Testis (tissue), 3 donors: ENCODE measurements around the gene ARSJ. TPM values are rescaled to one million over a fixed set of nuclear protein-coding genes. Genes with fewer than 3 reads are reported as not detected.

Source experiments
- DNase-seq: peaks from one replicate; pipeline ENCODE4 v3.0.0-alpha.2; 2019
- H3K27ac ChIP-seq, 2 donors: fragments of 200-600 bp; sonication (generic); one replicate each; pipeline ENCODE4 v1.5.1; 2019
- H3K27me3 ChIP-seq: fragments of 200-600 bp; sonication (generic); one replicate; pipeline ENCODE4 v1.5.1; 2019
- H3K36me3 ChIP-seq: fragments of 200-600 bp; sonication (generic); one replicate; pipeline ENCODE4 v1.5.1; 2017; ENCODE audit warnings: low read depth; ENCODE audit errors: missing control alignments
- H3K4me1 ChIP-seq: fragments of 200-600 bp; sonication (generic); one replicate; pipeline ENCODE4 v1.5.1; 2019
- H3K4me3 ChIP-seq, 2 donors: fragments of 200-600 bp; sonication (generic); one replicate each; pipeline ENCODE4 v1.5.1; 2017 to 2019
- H3K9me3 ChIP-seq: fragments of 200-600 bp; sonication (generic); one replicate; pipeline ENCODE4 v1.5.1; 2017
- POLR2A ChIP-seq: fragments of 450-650 bp; IDR thresholded peaks from one replicate; pipeline ENCODE4 v1.6.1; 2017; ENCODE audit warnings: antibody characterized with exemption, mild to moderate bottlenecking, moderate library complexity
- WGBS, 2 donors: methylation state at CpG; one replicate each; pipeline ENCODE4 v1.1.5; 2018; 5-methylcytosine and 5-hydroxymethylcytosine counted together
- intact Hi-C: fragments of 100-400 bp; cut with DNase I; formaldehyde crosslinking; loops from one replicate; pipeline ENCODE4 v1.15.1; 2023; ENCODE audit warnings: low total_unique reads
- polyA plus RNA-seq: library from polyadenylated mRNA; stranded (reverse); fragments of 350-450 nt; fragmentation: Illumina TruSeq; extraction: RNeasy Lipid Tissue Mini Kit (QIAGEN cat#74804); gene quantifications from one replicate; pipeline ENCODE4 v1.2.3, GENCODE V29; 2014; ENCODE audit warnings: low read depth, low replicate concordance; ENCODE audit not compliant: insufficient read depth
- total RNA-seq, 2 donors: library from RNA; depleted of rRNA; stranded (reverse); fragments of >200 nt; gene quantifications; one replicate each; pipeline ENCODE4 v1.2.3, GENCODE V29; 2016
- TF ChIP-seq, protein P1 (sequence below), 3 experiments: fragments of 450-650 bp in 2 of 3; fragments of 200-600 bp in 1 of 3; sonication (generic) in 1 of 3; IDR thresholded peaks; one replicate each; pipeline ENCODE4 v1.5.1; 2016 to 2019; ENCODE audit warnings: antibody characterized with exemption in 3 of 3, mild to moderate bottlenecking in 2 of 3, moderate library complexity in 1 of 3

The ARSJ gene
- total and polyA plus RNA-seq, 3 donors from 2014 or later: 0.55 to 1.6 (median 0.74) TPM

- DNase-seq: no peak
- Histone ChIP-seq H3K36me3 (no peaks in the 10 kb centered on the region), H3K27me3 (no peaks in the 10 kb centered on the region), H3K4me3 (no peak overlapping the region), H3K27ac (no peak overlapping the region), H3K9me3 (no peaks in the 10 kb centered on the region), H3K4me1 (no peaks in the 10 kb centered on the region)
- intact Hi-C loops: no loop called here
- TF ChIP-seq, protein P1, sequence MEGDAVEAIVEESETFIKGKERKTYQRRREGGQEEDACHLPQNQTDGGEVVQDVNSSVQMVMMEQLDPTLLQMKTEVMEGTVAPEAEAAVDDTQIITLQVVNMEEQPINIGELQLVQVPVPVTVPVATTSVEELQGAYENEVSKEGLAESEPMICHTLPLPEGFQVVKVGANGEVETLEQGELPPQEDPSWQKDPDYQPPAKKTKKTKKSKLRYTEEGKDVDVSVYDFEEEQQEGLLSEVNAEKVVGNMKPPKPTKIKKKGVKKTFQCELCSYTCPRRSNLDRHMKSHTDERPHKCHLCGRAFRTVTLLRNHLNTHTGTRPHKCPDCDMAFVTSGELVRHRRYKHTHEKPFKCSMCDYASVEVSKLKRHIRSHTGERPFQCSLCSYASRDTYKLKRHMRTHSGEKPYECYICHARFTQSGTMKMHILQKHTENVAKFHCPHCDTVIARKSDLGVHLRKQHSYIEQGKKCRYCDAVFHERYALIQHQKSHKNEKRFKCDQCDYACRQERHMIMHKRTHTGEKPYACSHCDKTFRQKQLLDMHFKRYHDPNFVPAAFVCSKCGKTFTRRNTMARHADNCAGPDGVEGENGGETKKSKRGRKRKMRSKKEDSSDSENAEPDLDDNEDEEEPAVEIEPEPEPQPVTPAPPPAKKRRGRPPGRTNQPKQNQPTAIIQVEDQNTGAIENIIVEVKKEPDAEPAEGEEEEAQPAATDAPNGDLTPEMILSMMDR (IDR thresholded peaks at IDR 0.05): no peak
- no peak for TF ChIP-seq POLR2A
- WGBS, 2 donors: 88% methylated on average over 1 of the region's 1 CpG
These were observed 25.6 kb downstream of the ARSJ start for GRCh38 chr4:113953888-113954287.

DNA sequence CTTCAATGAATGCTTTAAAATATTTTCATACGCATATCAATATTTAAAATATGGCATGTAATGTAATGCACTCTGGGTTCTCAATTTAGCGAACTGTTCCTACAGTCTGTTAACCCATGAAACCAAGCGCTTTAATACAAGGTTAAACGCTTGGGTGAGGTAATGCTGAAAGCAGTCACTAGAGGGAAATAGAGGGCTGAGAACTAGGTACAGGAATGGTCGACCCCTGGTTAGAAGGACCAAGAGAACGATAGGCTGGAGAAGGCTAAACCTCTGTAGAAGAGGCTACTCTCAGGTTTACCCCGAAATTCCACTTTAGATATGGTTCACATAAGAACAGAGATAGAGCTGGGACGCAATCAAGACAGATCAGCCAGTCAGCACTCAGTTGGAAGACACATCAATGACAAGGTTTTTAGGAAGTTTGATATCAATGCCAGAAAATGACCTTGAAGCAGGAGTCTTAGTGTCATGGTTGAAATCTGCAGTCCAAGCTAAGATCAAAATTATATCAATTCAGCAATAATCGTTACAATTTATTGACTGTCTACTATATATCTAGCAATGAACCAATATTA is 26.9 kb downstream of the ARSJ start:
- TF ChIP-seq, protein P1 (IDR thresholded peaks at IDR 0.05): peak in 2 of 3 experiments; percentile 51 to 62
- TF ChIP-seq POLR2A: no peak
- Histone ChIP-seq H3K4me3 (no peak overlapping the region), H3K27ac (no peak overlapping the region), H3K4me1 (no peaks in the 10 kb centered on the region), H3K27me3 (no peaks in the 10 kb centered on the region), H3K36me3 (no peaks in the 10 kb centered on the region), H3K9me3 (no peaks in the 10 kb centered on the region)
- peak; percentile 16 for DNase-seq
- 62% methylated on average over 9 of the region's 9 CpGs for WGBS, 2 donors
- intact Hi-C loops: no loop called here

DNA sequence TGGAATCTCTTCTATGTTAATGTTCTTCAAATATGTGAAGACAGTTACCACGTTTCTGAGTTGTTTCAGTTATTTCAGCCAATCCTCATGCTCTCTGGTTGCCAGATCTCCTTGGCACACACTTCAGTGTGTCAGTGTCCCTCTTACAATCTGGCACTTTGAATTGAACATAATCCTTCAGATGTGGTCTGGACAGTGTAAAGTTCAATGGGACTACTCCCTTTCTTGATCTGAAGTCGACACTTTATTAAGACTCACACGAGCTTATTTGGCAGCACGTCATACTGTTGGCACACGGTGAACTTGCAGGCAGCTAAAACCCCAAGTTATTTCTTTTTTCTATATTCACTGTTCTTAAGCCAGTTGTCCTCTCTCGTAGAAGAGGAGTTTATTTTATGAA is 28.2 kb downstream of the ARSJ start:
- no peak overlapping the region for H3K27ac ChIP-seq
- whole genome bisulfite sequencing, 2 donors: 26 to 50% methylated on average over 6 of the region's 6 CpGs
- no peaks in the 10 kb centered on the region for H3K9me3 ChIP-seq
- H3K36me3 ChIP-seq: no peaks in the 10 kb centered on the region
- H3K4me1 ChIP-seq: no peaks in the 10 kb centered on the region
- no peak overlapping the region for H3K4me3 ChIP-seq
- DNase-seq: peak; percentile 23
- H3K27me3 ChIP-seq: no peaks in the 10 kb centered on the region
- intact Hi-C loops: no loop called here
- no peak for TF ChIP-seq POLR2A
- TF ChIP-seq, protein P1 (IDR thresholded peaks at IDR 0.05): no peak

- H3K4me3 ChIP-seq: no peak overlapping the region
- no peak overlapping the region for H3K27ac ChIP-seq
- no peaks in the 10 kb centered on the region for H3K36me3 ChIP-seq
- H3K9me3 ChIP-seq: no peaks in the 10 kb centered on the region
- TF ChIP-seq, protein P1 (IDR thresholded peaks at IDR 0.05): no peak
- TF ChIP-seq POLR2A: no peak
- no peak for DNase-seq
- no peaks in the 10 kb centered on the region for H3K4me1 ChIP-seq
- H3K27me3 ChIP-seq: no peaks in the 10 kb centered on the region
- intact Hi-C loops: no loop called here
These were observed 29.2 kb downstream of the ARSJ start for GRCh38 chr4:113950207-113950606.

GRCh38 chr4:113947484-113947883 is 32.0 kb downstream of the ARSJ start:
- no peak for DNase-seq
- Histone ChIP-seq H3K4me3 (no peak overlapping the region), H3K27ac (no peak overlapping the region), H3K36me3 (no peaks in the 10 kb centered on the region), H3K9me3 (no peaks in the 10 kb centered on the region), H3K4me1 (no peaks in the 10 kb centered on the region), H3K27me3 (no peaks in the 10 kb centered on the region)
- intact Hi-C loops: no loop called here
- WGBS, 2 donors: 88 to 96% methylated on average over 1 of the region's 1 CpG
- TF ChIP-seq POLR2A: no peak
- TF ChIP-seq, protein P1 (IDR thresholded peaks at IDR 0.05): no peak
